Stomach (tissue), 4 donors: Measurements from ENCODE around the gene AK2.
"Not testable (repeated sequence)": the region's sequence is repeated elsewhere in the genome, so short reads cannot be mapped to it uniquely, and the experiment has no call there.

Experiments used
- CTCF ChIP-seq, 7 experiments: fragments of 450-650 bp in 4 of 7; fragments of 200-600 bp in 3 of 7; sonication (generic) in 3 of 7; IDR thresholded peaks; one replicate each; pipeline ENCODE4 v1.5.1; 2016 to 2019; ENCODE audit warnings: antibody characterized with exemption in 7 of 7, control low read depth in 2 of 7, mild to moderate bottlenecking in 1 of 7
- EP300 ChIP-seq: sonication (generic); formaldehyde crosslinking; IDR thresholded peaks from one replicate; pipeline ENCODE4 v1.6.1; 2017; ENCODE audit warnings: antibody characterized with exemption
- POLR2A ChIP-seq, 4 donors: fragments of 450-650 bp; IDR thresholded peaks; one replicate each; pipeline ENCODE4 v1.6.1; 2016; ENCODE audit warnings: antibody characterized with exemption in 4 of 4, control low read depth in 2 of 4, mild to moderate bottlenecking in 1 of 4, moderate library complexity in 1 of 4
- POLR2AphosphoS5 ChIP-seq, 3 donors: sonication (generic); formaldehyde crosslinking; IDR thresholded peaks; one replicate each; pipeline ENCODE4 v1.6.1; 2016; ENCODE audit warnings: antibody characterized with exemption in 3 of 3

GRCh38 chr1:33068108-33068507 lies 31.4 kb upstream of the AK2 start:
- not testable (repeated sequence) for TF ChIP-seq CTCF (IDR thresholded peaks at IDR 0.05); POLR2A (IDR thresholded peaks at IDR 0.05); POLR2AphosphoS5 (IDR thresholded peaks at IDR 0.05); EP300
